ENCODE results near the gene DCAF12.

The DCAF12 gene

GRCh38 chr9:34151398-34151797 lies 24.9 kb upstream of the DCAF12 start:
- TF ChIP-seq EZH2phosphoT487 (IDR thresholded peaks at IDR 0.05; ENCODE audit: low read length) (no peak), EZH2 (optimal IDR thresholded peaks at IDR 0.05; ENCODE audit: low read depth, low read length) (no peak)
- TF ChIP-seq, protein P1, sequence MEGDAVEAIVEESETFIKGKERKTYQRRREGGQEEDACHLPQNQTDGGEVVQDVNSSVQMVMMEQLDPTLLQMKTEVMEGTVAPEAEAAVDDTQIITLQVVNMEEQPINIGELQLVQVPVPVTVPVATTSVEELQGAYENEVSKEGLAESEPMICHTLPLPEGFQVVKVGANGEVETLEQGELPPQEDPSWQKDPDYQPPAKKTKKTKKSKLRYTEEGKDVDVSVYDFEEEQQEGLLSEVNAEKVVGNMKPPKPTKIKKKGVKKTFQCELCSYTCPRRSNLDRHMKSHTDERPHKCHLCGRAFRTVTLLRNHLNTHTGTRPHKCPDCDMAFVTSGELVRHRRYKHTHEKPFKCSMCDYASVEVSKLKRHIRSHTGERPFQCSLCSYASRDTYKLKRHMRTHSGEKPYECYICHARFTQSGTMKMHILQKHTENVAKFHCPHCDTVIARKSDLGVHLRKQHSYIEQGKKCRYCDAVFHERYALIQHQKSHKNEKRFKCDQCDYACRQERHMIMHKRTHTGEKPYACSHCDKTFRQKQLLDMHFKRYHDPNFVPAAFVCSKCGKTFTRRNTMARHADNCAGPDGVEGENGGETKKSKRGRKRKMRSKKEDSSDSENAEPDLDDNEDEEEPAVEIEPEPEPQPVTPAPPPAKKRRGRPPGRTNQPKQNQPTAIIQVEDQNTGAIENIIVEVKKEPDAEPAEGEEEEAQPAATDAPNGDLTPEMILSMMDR (IDR thresholded peaks at IDR 0.05; ENCODE audit: low read length): no peak
- no peaks in the 10 kb centered on the region for H3K9me3 ChIP-seq (replicated peaks; ENCODE audit: insufficient read depth, low read length)
- H3K9me2 ChIP-seq (replicated peaks; ENCODE audit: insufficient read depth, low read length): no peaks in the 10 kb centered on the region
- DNase-seq: no peak
- no peak overlapping the region for H3K4me3 ChIP-seq (ENCODE audit: low read length)
- H3K4me2 ChIP-seq (ENCODE audit: low read depth, low read length): no peak overlapping the region
- H3K79me2 ChIP-seq (ENCODE audit: low read length): no peaks in the 10 kb centered on the region
- no peaks in the 10 kb centered on the region for H4K20me1 ChIP-seq (ENCODE audit: insufficient read depth, low read length)
- no peak overlapping the region for H3K27ac ChIP-seq (ENCODE audit: low read length)
- no peaks in the 10 kb centered on the region for H3F3A ChIP-seq (ENCODE audit: insufficient read depth, low read length)
- no peak overlapping the region for H3K9ac ChIP-seq (ENCODE audit: low read length)
- no peaks in the 10 kb centered on the region for H3K27me3 ChIP-seq (replicated peaks; ENCODE audit: insufficient read depth, low read length)
- H3K4me1 ChIP-seq (ENCODE audit: low read length): no peaks in the 10 kb centered on the region
- no peak overlapping the region for H2AFZ ChIP-seq (ENCODE audit: low read length)
- no peaks in the 10 kb centered on the region for H3K36me3 ChIP-seq (replicated peaks; ENCODE audit: insufficient read depth, low read length)

DNA sequence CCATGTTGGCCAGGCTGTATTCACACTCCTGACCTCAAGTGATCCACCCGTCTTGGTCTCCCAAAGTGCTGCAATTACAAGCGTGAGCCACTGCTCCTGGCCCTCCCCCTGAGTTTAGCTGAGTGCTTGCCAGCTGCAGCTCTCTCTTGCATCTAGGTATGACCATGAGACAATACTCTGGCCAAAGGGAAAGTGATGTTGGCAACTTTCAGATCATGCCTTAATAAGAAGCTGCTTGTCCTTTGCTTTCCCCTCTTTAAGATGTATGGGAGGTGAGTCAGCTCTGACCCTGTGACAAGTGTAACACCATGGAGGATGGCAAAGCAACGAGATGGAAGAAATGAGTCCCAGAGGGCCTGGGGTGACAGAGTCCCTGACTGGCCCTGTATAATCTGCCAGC lies 18.7 kb upstream of the DCAF12 start:
- Histone ChIP-seq H2AFZ (ENCODE audit: low read length) (no peak overlapping the region), H3K9me2 (replicated peaks; ENCODE audit: insufficient read depth, low read length) (no peaks in the 10 kb centered on the region), H3K9ac (ENCODE audit: low read length) (no peak overlapping the region), H3K4me3 (ENCODE audit: low read length) (no peak overlapping the region), H3K36me3 (replicated peaks; ENCODE audit: insufficient read depth, low read length) (no peaks in the 10 kb centered on the region), H3K79me2 (ENCODE audit: low read length) (no peaks in the 10 kb centered on the region), H3K4me1 (ENCODE audit: low read length) (no peaks in the 10 kb centered on the region), H3K27ac (ENCODE audit: low read length) (no peak overlapping the region), H3F3A (ENCODE audit: insufficient read depth, low read length) (no peaks in the 10 kb centered on the region), H3K9me3 (replicated peaks; ENCODE audit: insufficient read depth, low read length) (no peaks in the 10 kb centered on the region), H4K20me1 (ENCODE audit: insufficient read depth, low read length) (no peaks in the 10 kb centered on the region), H3K27me3 (replicated peaks; ENCODE audit: insufficient read depth, low read length) (no peaks in the 10 kb centered on the region), H3K4me2 (ENCODE audit: low read depth, low read length) (no peak overlapping the region)
- TF ChIP-seq EZH2phosphoT487 (IDR thresholded peaks at IDR 0.05; ENCODE audit: low read length): no peak
- no peak for TF ChIP-seq EZH2 (optimal IDR thresholded peaks at IDR 0.05; ENCODE audit: low read depth, low read length)
- TF ChIP-seq, protein P1 (IDR thresholded peaks at IDR 0.05; ENCODE audit: low read length): no peak
- DNase-seq: no peak

DNA sequence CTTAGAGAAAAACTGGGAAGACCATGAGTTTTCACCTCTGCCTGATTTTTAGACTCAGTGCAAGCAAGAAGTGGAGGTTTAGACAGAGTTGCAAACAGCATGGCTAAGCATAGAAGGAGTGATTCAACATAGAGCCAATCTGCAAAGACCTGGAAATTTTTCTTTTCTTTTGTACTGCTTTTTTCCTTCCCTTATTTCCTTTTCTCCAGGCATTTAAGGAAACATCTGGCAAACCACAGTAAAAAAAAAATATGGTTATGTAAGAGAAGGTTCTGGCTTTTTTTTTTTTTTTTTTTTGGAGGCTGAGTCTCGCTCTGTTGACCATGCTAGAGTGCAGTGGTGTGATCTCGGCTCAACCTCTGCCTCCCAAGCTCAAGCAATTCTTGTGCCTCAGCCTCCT lies 16.6 kb upstream of the DCAF12 start:
- no peaks in the 10 kb centered on the region for H3K4me1 ChIP-seq (ENCODE audit: low read length)
- TF ChIP-seq EZH2phosphoT487 (IDR thresholded peaks at IDR 0.05; ENCODE audit: low read length): no peak
- H3K9me3 ChIP-seq (replicated peaks; ENCODE audit: insufficient read depth, low read length): no peaks in the 10 kb centered on the region
- H3K27me3 ChIP-seq (replicated peaks; ENCODE audit: insufficient read depth, low read length): no peaks in the 10 kb centered on the region
- H3F3A ChIP-seq (ENCODE audit: insufficient read depth, low read length): no peaks in the 10 kb centered on the region
- H3K27ac ChIP-seq (ENCODE audit: low read length): no peak overlapping the region
- no peak for DNase-seq
- H3K4me3 ChIP-seq (ENCODE audit: low read length): no peak overlapping the region
- H4K20me1 ChIP-seq (ENCODE audit: insufficient read depth, low read length): no peaks in the 10 kb centered on the region
- no peaks in the 10 kb centered on the region for H3K9me2 ChIP-seq (replicated peaks; ENCODE audit: insufficient read depth, low read length)
- no peak overlapping the region for H3K9ac ChIP-seq (ENCODE audit: low read length)
- H3K36me3 ChIP-seq (replicated peaks; ENCODE audit: insufficient read depth, low read length): no peaks in the 10 kb centered on the region
- H3K4me2 ChIP-seq (ENCODE audit: low read depth, low read length): no peak overlapping the region
- no peak overlapping the region for H2AFZ ChIP-seq (ENCODE audit: low read length)
- H3K79me2 ChIP-seq (ENCODE audit: low read length): no peaks in the 10 kb centered on the region

DNA sequence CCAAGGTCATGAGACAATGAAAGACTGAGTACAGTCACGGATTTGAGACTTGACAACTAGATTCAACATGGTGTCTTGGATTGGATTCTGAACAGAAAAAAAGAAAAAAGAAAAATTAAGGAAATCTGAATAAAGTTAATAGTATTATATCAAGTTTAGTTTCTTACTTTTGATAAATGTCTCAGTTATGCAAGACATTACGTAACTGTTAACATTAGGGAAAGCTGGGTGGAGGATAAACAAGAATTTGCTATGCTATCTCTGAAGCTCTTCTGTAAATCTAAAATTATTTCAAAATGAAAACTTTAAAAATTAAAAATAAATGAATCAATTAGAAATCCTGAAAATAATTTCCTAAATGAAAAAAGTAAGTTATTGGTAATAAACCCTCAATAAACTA lies 14.4 kb upstream of the DCAF12 start:
- TF ChIP-seq EZH2phosphoT487 (IDR thresholded peaks at IDR 0.05; ENCODE audit: low read length) (no peak), EZH2 (optimal IDR thresholded peaks at IDR 0.05; ENCODE audit: low read depth, low read length) (no peak)
- TF ChIP-seq, protein P1 (IDR thresholded peaks at IDR 0.05; ENCODE audit: low read length): no peak
- no peaks in the 10 kb centered on the region for H3K27me3 ChIP-seq (replicated peaks; ENCODE audit: insufficient read depth, low read length)
- H3K27ac ChIP-seq (ENCODE audit: low read length): no peak overlapping the region
- DNase-seq: no peak
- no peak overlapping the region for H3K4me2 ChIP-seq (ENCODE audit: low read depth, low read length)
- H4K20me1 ChIP-seq (ENCODE audit: insufficient read depth, low read length): no peaks in the 10 kb centered on the region
- H3K4me1 ChIP-seq (ENCODE audit: low read length): no peaks in the 10 kb centered on the region
- no peak overlapping the region for H3K4me3 ChIP-seq (ENCODE audit: low read length)
- H3K9me3 ChIP-seq (replicated peaks; ENCODE audit: insufficient read depth, low read length): no peaks in the 10 kb centered on the region
- H3K36me3 ChIP-seq (replicated peaks; ENCODE audit: insufficient read depth, low read length): no peaks in the 10 kb centered on the region
- no peak overlapping the region for H3K9ac ChIP-seq (ENCODE audit: low read length)
- H3F3A ChIP-seq (ENCODE audit: insufficient read depth, low read length): no peaks in the 10 kb centered on the region
- no peak overlapping the region for H2AFZ ChIP-seq (ENCODE audit: low read length)
- no peaks in the 10 kb centered on the region for H3K79me2 ChIP-seq (ENCODE audit: low read length)
- no peaks in the 10 kb centered on the region for H3K9me2 ChIP-seq (replicated peaks; ENCODE audit: insufficient read depth, low read length)

Data from MM.1S (cell line).